ENCODE results near the gene LGALS4.
"Not testable (repeated sequence)": the region's sequence is repeated elsewhere in the genome, so short reads cannot be mapped to it uniquely, and the experiment has no call there.

DNA sequence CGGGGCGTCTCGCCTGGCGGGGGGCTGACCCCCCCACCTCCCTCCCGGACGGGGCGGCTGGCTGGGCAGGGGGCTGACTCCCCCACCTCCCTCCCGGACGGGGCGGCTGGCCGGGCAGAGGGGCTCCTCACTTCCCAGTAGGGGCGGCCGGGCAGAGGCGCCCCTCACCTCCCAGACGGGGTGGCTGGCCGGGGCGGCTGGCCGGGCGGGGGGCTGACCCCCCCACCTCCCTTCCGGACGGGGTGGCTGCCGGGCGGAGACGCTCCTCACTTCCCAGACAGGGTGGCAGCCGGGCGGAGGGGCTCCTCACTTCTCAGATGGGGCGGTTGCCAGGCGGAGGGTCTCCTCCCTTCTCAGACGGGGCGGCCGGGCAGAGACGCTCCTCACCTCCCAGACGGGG is 15.0 kb downstream of the LGALS4 start:
- not testable (repeated sequence) for TF ChIP-seq POLR2A, EP300 (IDR thresholded peaks at IDR 0.05)
- TF ChIP-seq, protein P1, sequence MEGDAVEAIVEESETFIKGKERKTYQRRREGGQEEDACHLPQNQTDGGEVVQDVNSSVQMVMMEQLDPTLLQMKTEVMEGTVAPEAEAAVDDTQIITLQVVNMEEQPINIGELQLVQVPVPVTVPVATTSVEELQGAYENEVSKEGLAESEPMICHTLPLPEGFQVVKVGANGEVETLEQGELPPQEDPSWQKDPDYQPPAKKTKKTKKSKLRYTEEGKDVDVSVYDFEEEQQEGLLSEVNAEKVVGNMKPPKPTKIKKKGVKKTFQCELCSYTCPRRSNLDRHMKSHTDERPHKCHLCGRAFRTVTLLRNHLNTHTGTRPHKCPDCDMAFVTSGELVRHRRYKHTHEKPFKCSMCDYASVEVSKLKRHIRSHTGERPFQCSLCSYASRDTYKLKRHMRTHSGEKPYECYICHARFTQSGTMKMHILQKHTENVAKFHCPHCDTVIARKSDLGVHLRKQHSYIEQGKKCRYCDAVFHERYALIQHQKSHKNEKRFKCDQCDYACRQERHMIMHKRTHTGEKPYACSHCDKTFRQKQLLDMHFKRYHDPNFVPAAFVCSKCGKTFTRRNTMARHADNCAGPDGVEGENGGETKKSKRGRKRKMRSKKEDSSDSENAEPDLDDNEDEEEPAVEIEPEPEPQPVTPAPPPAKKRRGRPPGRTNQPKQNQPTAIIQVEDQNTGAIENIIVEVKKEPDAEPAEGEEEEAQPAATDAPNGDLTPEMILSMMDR (IDR thresholded peaks at IDR 0.05) = not testable (repeated sequence)

Data from ovary (tissue), 3 donors.